H1 (cell line): Measurements from ENCODE around the gene LLGL2. TPM values are rescaled to one million over a fixed set of nuclear protein-coding genes. Genes with fewer than 3 reads are reported as not detected.

Experiments used
- CTCF ChIA-PET: fragments of 300-600 bp; sonication (Branson Sonifier 250); formaldehyde crosslinking; loops from one replicate; lab custom pipeline; 2021; ENCODE audit not compliant: partially characterized antibody; lab: Charles Lee
- POLR2A ChIA-PET: fragments of 300-600 bp; sonication (Branson Sonifier 250); formaldehyde crosslinking; loops from one replicate; lab custom pipeline; 2021; ENCODE audit warnings: inconsistent platforms; ENCODE audit not compliant: partially characterized antibody; lab: Charles Lee
- DNase-seq, 2 experiments: peaks; one replicate each; pipeline versions ENCODE4 v3.0.0 to v3.0.0-alpha.2; 2010 to 2022; ENCODE audit warnings: low spot score in 2 of 2, low read depth in 1 of 2, mixed read lengths in 1 of 2
- FAIRE-seq: peaks from 2 replicates; lab custom pipeline; 2011; peaks lifted over from hg19 to GRCh38; lab: Jason Lieb, UNC
- H2AFZ ChIP-seq: 2 replicates; pipeline ENCODE4 v1.8.1; 2012; ENCODE audit warnings: low read length, inconsistent platforms
- H2AK5ac ChIP-seq: 2 replicates; pipeline ENCODE4 v1.6.1; 2013; ENCODE audit warnings: low read depth, low read length
- H2BK120ac ChIP-seq: replicated peaks from 2 replicates; pipeline ENCODE3; 2013; ENCODE audit warnings: low read depth, low read length, inconsistent platforms
- H2BK12ac ChIP-seq: 2 replicates; pipeline ENCODE4 v1.6.1; 2013; ENCODE audit warnings: low read depth, low read length
- H2BK15ac ChIP-seq: 2 replicates; pipeline ENCODE4 v1.6.1; 2013; ENCODE audit warnings: low read length
- H2BK20ac ChIP-seq: 2 replicates; pipeline ENCODE4 v1.6.1; 2013; ENCODE audit warnings: low read length
- H2BK5ac ChIP-seq: 2 replicates; pipeline ENCODE4 v1.6.1; 2013; ENCODE audit warnings: low read depth, low read length
- H3K14ac ChIP-seq: 2 replicates; pipeline ENCODE4 v1.6.1; 2013; ENCODE audit warnings: inconsistent platforms; ENCODE audit not compliant: insufficient read length
- H3K18ac ChIP-seq: 2 replicates; pipeline ENCODE4 v1.6.1; 2013; ENCODE audit warnings: low read length; ENCODE audit errors: extremely low read depth
- H3K23ac ChIP-seq: 2 replicates; pipeline ENCODE4 v1.6.1; 2013; ENCODE audit warnings: inconsistent platforms; ENCODE audit not compliant: insufficient read length
- H3K23me2 ChIP-seq: 2 replicates; pipeline ENCODE4 v1.6.1; 2013; ENCODE audit warnings: low read depth, low read length
- H3K27ac ChIP-seq: 2 replicates; pipeline ENCODE4 v1.6.1; 2011; ENCODE audit warnings: low read depth, low read length, inconsistent platforms
- H3K27me3 ChIP-seq, 4 experiments: replicated peaks in 1 of 4; 1 replicate in 1 of 4; 2 replicates in 3 of 4; pipeline versions ENCODE4 v1.6.1 to v1.8.1; 2011 to 2013; ENCODE audit warnings: low read length in 3 of 4, mild to moderate bottlenecking in 3 of 4, inconsistent platforms in 2 of 4, mixed read lengths in 2 of 4, moderate library complexity in 1 of 4; ENCODE audit not compliant: control insufficient read depth in 3 of 4, insufficient read depth in 3 of 4; ENCODE audit errors: extremely low read depth in 1 of 4
- H3K36me3 ChIP-seq, 4 experiments: 2 replicates each; pipeline versions ENCODE4 v1.6.1 to v1.8.1; 2011 to 2013; ENCODE audit warnings: mild to moderate bottlenecking in 4 of 4, low read length in 3 of 4, moderate library complexity in 2 of 4, control low read depth in 1 of 4, inconsistent platforms in 1 of 4; ENCODE audit not compliant: insufficient read depth in 4 of 4, control insufficient read depth in 2 of 4
- H3K4ac ChIP-seq: replicated peaks from 2 replicates; pipeline ENCODE3; 2013; ENCODE audit warnings: low read length, low read depth, mixed read lengths, inconsistent platforms; ENCODE audit not compliant: insufficient read length
- H3K4me1 ChIP-seq, 4 experiments: replicated peaks in 1 of 4; 1 replicate in 1 of 4; 2 replicates in 3 of 4; pipeline versions ENCODE4 v1.6.1 to v1.8.1; 2011 to 2013; ENCODE audit warnings: low read length in 3 of 4, inconsistent platforms in 2 of 4, mixed read lengths in 1 of 4; ENCODE audit not compliant: insufficient read depth in 4 of 4, control insufficient read depth in 3 of 4
- H3K4me2 ChIP-seq, 2 experiments: 2 replicates each; pipeline versions ENCODE4 v1.6.1 to v1.8.1; 2011 to 2013; ENCODE audit warnings: low read depth in 2 of 2, low read length in 2 of 2, control low read depth in 1 of 2, inconsistent platforms in 1 of 2, mild to moderate bottlenecking in 1 of 2; ENCODE audit not compliant: insufficient read depth in 1 of 2
- H3K4me3 ChIP-seq, 4 experiments: fragments of 200-600, 300-600 bp in 1 of 4; sonication (generic), shearing (Covaris generic), sonication (Bioruptor Twin) in 1 of 4; 2 replicates each; pipeline versions ENCODE4 v1.5.1 to v1.8.1; 2011 to 2016; ENCODE audit warnings: low read length in 4 of 4, low read depth in 3 of 4, control low read depth in 2 of 4, inconsistent platforms in 2 of 4, mild to moderate bottlenecking in 2 of 4, mixed read lengths in 1 of 4, moderate library complexity in 1 of 4; ENCODE audit not compliant: insufficient read depth in 2 of 4; ENCODE audit errors: extremely low read depth in 1 of 4
- H3K56ac ChIP-seq: replicated peaks from 2 replicates; pipeline ENCODE3; 2013; ENCODE audit warnings: low read depth, mild to moderate bottlenecking, mixed read lengths, low read length, inconsistent platforms; ENCODE audit not compliant: insufficient read length
- H3K79me1 ChIP-seq: 2 replicates; pipeline ENCODE4 v1.6.1; 2013; ENCODE audit warnings: low read depth, low read length, control low read depth
- H3K79me2 ChIP-seq, 2 experiments: 2 replicates each; pipeline versions ENCODE4 v1.6.1 to v1.8.1; 2012 to 2013; ENCODE audit warnings: low read length in 2 of 2, mild to moderate bottlenecking in 2 of 2, inconsistent platforms in 1 of 2; ENCODE audit not compliant: insufficient read depth in 2 of 2, control insufficient read depth in 1 of 2
- H3K9ac ChIP-seq, 4 experiments: replicated peaks in 1 of 4; 1 replicate in 1 of 4; 2 replicates in 3 of 4; pipeline versions ENCODE4 v1.6.1 to v1.8.1; 2011 to 2013; ENCODE audit warnings: low read depth in 3 of 4, low read length in 3 of 4, control low read depth in 2 of 4, mild to moderate bottlenecking in 2 of 4, moderate library complexity in 2 of 4, inconsistent platforms in 1 of 4; ENCODE audit errors: extremely low read depth in 1 of 4
- H3K9me3 ChIP-seq, 2 experiments: 2 replicates each; pipeline versions ENCODE4 v1.6.1 to v1.8.1; 2012 to 2013; ENCODE audit warnings: mild to moderate bottlenecking in 2 of 2, moderate library complexity in 2 of 2, control low read depth in 1 of 2, inconsistent platforms in 1 of 2, low read depth in 1 of 2, low read length in 1 of 2, mixed read lengths in 1 of 2; ENCODE audit not compliant: insufficient read depth in 2 of 2
- H4K20me1 ChIP-seq, 2 experiments: replicated peaks in 1 of 2; 2 replicates each; pipeline versions ENCODE3 to v1.8.1; 2011 to 2013; ENCODE audit warnings: inconsistent platforms in 2 of 2, low read length in 2 of 2, mild to moderate bottlenecking in 1 of 2; ENCODE audit not compliant: insufficient read depth in 2 of 2, control insufficient read depth in 1 of 2
- H4K5ac ChIP-seq: 2 replicates; pipeline ENCODE4 v1.6.1; 2013; ENCODE audit warnings: low read length, low read depth, mixed read lengths, inconsistent platforms; ENCODE audit not compliant: insufficient read length
- H4K8ac ChIP-seq: 2 replicates; pipeline ENCODE4 v1.8.0; 2013; ENCODE audit warnings: mild to moderate bottlenecking, moderate library complexity, low read length, inconsistent platforms; ENCODE audit not compliant: insufficient read depth; ENCODE audit errors: extremely low read depth
- H4K91ac ChIP-seq: replicated peaks from 2 replicates; pipeline ENCODE3; 2013; ENCODE audit warnings: low read length, mixed read lengths, inconsistent platforms; ENCODE audit not compliant: insufficient read length
- CEBPB ChIP-seq: IDR thresholded peaks from 2 replicates; pipeline ENCODE4 v1.6.1; 2012; ENCODE audit warnings: low read depth, low read length
- EGR1 ChIP-seq: IDR thresholded peaks from 2 replicates; pipeline ENCODE4 v1.6.1; 2011; ENCODE audit warnings: low read depth, low read length, borderline replicate concordance
- EZH2 ChIP-seq: fragments of 200-600 bp; sonication (generic); IDR thresholded peaks from 2 replicates; pipeline ENCODE4 v1.7.1; 2012; ENCODE audit warnings: low read depth, mild to moderate bottlenecking, moderate library complexity, low read length, inconsistent platforms; ENCODE audit not compliant: severe bottlenecking
- GTF2F1 ChIP-seq: IDR thresholded peaks from 2 replicates; pipeline ENCODE4 v1.6.1; 2012; ENCODE audit warnings: low read depth, low read length, improper control_type of control experiment, borderline replicate concordance
- SIRT6 ChIP-seq: IDR thresholded peaks from one replicate; pipeline ENCODE4 v1.7.1; 2012; ENCODE audit warnings: low read length, inconsistent platforms
- SP1 ChIP-seq: IDR thresholded peaks from 2 replicates; pipeline ENCODE4 v1.6.1; 2011; ENCODE audit warnings: low read depth, low read length
- YY1 ChIP-seq: IDR thresholded peaks from 2 replicates; pipeline ENCODE4 v1.6.1; 2011; ENCODE audit warnings: low read depth, mild to moderate bottlenecking, low read length
- WGBS, 2 experiments: shearing (Covaris generic) in 1 of 2; methylation state at CpG; one replicate each; pipeline versions ENCODE4 v1.1.6 to v1.1.7; 2013 to 2015; ENCODE audit warnings: low lambda C conversion rate in 2 of 2, mixed read lengths in 2 of 2, inconsistent platforms in 1 of 2, low coverage in 1 of 2, missing lambda C conversion rate in 1 of 2; ENCODE audit not compliant: insufficient replicate concordance in 2 of 2, insufficient coverage in 1 of 2, insufficient read length in 1 of 2; ENCODE audit errors: extremely low coverage in 1 of 2, missing lambda C conversion rate in 1 of 2; 5-methylcytosine and 5-hydroxymethylcytosine counted together
- polyA plus RNA-seq, 7 experiments: library from polyadenylated mRNA; depleted of rRNA in 3 of 7; stranded (reverse) in 5 of 7; unstranded in 2 of 7; fragments of >200 nt in 5 of 7; fragments of 200-250 nt in 2 of 7; gene quantifications; 1 replicate in 5 of 7; 2 replicates in 1 of 7; 4 replicates in 1 of 7; pipeline versions ENCODE4 v1.2.1 to v1.2.3, GENCODE V29; 2011 to 2013; ENCODE audit warnings: missing spikeins in 2 of 7, mixed read lengths in 2 of 7
- total RNA-seq: library from RNA; stranded (reverse); fragmentation: NEBNext Ultra II Directional; extraction: Animal tissue kit (Norgen Biotek cat#: 25700); gene quantifications from 2 replicates; pipeline ENCODE4 v1.2.1, GENCODE V29; 2021
- TF ChIP-seq, protein P1 (sequence below): IDR thresholded peaks from 2 replicates; pipeline ENCODE4 v1.6.1; 2011; ENCODE audit warnings: low read length, improper control_type of control experiment
- TF ChIP-seq, protein P2 (sequence below): IDR thresholded peaks from 2 replicates; pipeline ENCODE4 v1.6.1; 2011; ENCODE audit warnings: low read depth, mild to moderate bottlenecking, low read length; ENCODE audit not compliant: insufficient read depth

LLGL2 gene
- total and polyA plus RNA-seq, 2 of the 8 experiments (the other 6 are each of a cell fraction or from before 2014, with no cell fraction given) = 64.5 to 77.1 TPM

DNA sequence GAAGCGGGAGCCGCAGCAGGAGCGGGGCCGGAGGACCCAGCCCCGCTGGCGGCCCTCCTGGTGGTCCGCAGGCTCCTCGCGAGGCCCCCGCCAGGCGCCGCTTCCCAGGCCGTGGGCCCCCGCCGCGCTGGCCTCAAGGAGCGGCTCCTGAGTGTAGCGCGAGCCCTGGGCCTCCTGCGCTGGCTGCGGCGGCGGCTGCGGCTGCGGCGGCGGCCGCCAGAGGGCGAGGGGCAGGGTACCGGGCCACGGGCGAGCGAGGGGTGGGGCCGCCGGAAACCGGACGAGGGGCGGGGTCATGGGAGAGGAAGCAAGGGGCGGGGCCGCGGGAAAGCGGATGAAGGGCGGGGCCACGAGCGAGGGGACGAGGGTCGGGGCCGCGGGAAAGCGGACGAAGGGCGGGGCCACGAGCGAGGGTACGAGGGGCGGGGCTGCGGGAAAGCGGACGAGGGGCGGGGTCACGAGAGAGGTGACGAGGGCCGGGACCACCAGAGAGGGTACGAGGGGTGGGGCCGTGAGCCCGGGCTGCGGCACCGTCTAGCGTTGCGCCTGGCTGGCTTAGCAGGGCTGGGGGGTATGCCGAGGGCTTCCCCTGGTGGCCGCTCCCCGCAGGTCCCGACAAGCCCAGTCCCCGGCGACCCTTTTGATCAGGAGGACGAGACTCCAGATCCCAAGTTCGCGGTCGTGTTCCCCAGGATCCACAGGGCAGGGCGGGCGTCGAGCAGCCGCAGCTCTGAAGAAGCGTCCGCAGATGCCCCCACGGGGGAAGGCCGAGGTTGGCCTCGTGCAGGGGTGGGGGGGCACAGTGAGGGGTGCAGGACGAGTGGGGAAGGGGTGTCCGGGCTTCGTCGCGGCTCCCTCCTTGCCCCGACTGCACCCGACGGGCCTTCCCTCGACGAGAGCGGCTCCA lies 63.8 kb downstream of the LLGL2 start:
- Histone ChIP-seq H4K20me1 (no peaks in the 10 kb centered on the region), H4K91ac (peak overlapping the region; percentile 42), H3K4me2 (peak overlapping the region; percentile 80 to 89), H2AK5ac (no peak overlapping the region), H2BK15ac (no peak overlapping the region; the same call in 1 of the 2 replicates), H3K79me1 (no peaks in the 10 kb centered on the region), H3K23me2 (peaks cover 14% of the 10 kb centered on the region; the same call in 1 of the 2 replicates), H3K14ac (no peak overlapping the region), H3K23ac (no peak overlapping the region), H3K4me1 (peaks cover 0 to 9% (median 3%) of the 10 kb centered on the region in 4 experiments; a peak in 5 of 7 replicates), H2BK120ac (no peak overlapping the region), H2BK20ac (no peak overlapping the region), H3K9me3 (no peaks in the 10 kb centered on the region), H3K4me3 (peak overlapping the region; percentile 40 to 67 (median 58); a peak in 7 of 8 replicates), H3K56ac (peak overlapping the region; percentile 39), H3K9ac (no peak overlapping the region; a peak in 1 of 7 replicates), H2AFZ (peak overlapping the region; percentile 8; the same call in 1 of the 2 replicates), H4K8ac (peak overlapping the region; percentile 89), H3K36me3 (no peaks in the 10 kb centered on the region), H3K18ac (no peak overlapping the region; the same call in 1 of the 2 replicates), H3K4ac (no peak overlapping the region), H3K27ac (no peak overlapping the region; the same call in 1 of the 2 replicates), H2BK5ac (0 out of 2 replicates have a peak overlapping the region, but pooled peaks have one; percentile 24), H2BK12ac (0 out of 2 replicates have a peak overlapping the region, but pooled peaks have one; percentile 39), H3K79me2 (no peaks in the 10 kb centered on the region), H3K27me3 (peaks cover 0 to 19% (median 5%) of the 10 kb centered on the region in 4 experiments; a peak in 4 of 7 replicates), H4K5ac (no peak overlapping the region)
- DNase-seq = peak; percentile 88 to 94
- 7% methylated on average over 29 of the region's 100 CpGs; no CpG with 5 or more reads in 1 of the 2 experiments for WGBS, 2 experiments
- CTCF ChIA-PET = interaction anchor here (0.7 to 59.2 kb wide), 17 partner anchors 8 to 168 kb away, joined by 3 to 2200 read pairs (median 6); partner anchors contain the start of genes RECQL5, SAP30BP, SMIM5 and TSEN54
- POLR2A ChIA-PET = interaction anchor here (0.5 to 2.4 kb wide), 9 partner anchors 11 to 532 kb away, joined by 3 to 7 read pairs (median 3); partner anchors contain the start of genes SMIM5 and TSEN54
- FAIRE-seq = no peak
- 0 out of 2 replicates have a peak, but pooled peaks have one; percentile 14 for TF ChIP-seq YY1
- no peak for TF ChIP-seq EGR1
- TF ChIP-seq, protein P1, sequence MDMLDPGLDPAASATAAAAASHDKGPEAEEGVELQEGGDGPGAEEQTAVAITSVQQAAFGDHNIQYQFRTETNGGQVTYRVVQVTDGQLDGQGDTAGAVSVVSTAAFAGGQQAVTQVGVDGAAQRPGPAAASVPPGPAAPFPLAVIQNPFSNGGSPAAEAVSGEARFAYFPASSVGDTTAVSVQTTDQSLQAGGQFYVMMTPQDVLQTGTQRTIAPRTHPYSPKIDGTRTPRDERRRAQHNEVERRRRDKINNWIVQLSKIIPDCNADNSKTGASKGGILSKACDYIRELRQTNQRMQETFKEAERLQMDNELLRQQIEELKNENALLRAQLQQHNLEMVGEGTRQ = no peak
- TF ChIP-seq, protein P2, sequence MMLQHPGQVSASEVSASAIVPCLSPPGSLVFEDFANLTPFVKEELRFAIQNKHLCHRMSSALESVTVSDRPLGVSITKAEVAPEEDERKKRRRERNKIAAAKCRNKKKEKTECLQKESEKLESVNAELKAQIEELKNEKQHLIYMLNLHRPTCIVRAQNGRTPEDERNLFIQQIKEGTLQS = no peak
- TF ChIP-seq CEBPB = no peak
- TF ChIP-seq GTF2F1 = no peak
- TF ChIP-seq SP1 = no peak
- TF ChIP-seq SIRT6 = no peak
- no peak for TF ChIP-seq EZH2
